NCI-H2196 treated with DMSO at 0.1 percent for 48 hours (cell line): Measurements from ENCODE around the gene DTD2.
A peak's percentile ranks its signal among the peaks of the same experiment; 100 is the strongest.
"Not testable (repeated sequence)": the region's sequence is repeated elsewhere in the genome, so short reads cannot be mapped to it uniquely, and the experiment has no call there.

Experiments used
- DNase-seq: peaks from one replicate; lab custom pipeline; 2025; ENCODE audit not compliant: unreplicated experiment; lab: John Stamatoyannopoulos, UW

The DTD2 gene

DNA sequence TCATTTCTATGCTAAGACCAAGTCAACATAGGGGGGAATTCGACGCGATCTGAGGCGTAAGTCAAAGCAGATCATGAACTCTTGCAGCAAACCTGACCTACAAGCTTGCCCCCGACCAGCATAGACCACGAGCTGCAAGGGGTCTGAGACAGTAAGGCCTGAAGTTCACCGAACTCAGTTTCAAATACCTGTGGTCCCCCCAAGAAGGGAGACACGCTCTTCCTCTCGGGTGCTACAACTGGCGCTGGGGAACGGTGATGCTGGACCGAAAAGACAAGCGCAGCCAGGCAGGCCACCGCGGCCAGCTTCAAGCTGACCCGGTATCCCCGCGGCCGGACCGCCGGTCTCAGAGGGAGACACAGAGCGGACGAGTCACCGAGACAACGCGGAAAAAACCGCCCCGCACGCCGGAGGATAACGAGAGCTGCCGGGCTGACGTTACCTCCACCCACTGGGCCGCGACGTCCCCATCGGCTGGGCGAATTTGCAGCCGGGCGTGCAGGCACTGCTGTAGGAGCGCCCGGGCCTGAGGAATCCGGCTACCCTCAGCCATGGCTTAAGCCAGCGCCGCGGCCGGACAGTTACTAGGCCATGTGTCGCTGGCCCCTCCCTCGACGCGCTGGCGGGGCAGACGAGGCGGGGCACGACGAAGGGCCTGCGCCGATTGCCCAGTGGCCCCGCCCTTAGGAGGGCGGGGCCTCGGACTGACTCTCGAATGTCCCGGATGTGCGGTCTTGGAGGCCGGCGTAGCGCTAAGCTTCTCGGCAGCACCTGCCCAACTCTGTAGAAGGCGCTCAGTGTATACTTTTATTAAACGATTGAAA lies at the start of gene DTD2:
TSS of gene DTD2 (minus strand) at position 666 of the 824 bp plus-strand sequence. CDS start at position 553, 113 bp downstream.
- DNase-seq, result peak; percentile 94

DNA sequence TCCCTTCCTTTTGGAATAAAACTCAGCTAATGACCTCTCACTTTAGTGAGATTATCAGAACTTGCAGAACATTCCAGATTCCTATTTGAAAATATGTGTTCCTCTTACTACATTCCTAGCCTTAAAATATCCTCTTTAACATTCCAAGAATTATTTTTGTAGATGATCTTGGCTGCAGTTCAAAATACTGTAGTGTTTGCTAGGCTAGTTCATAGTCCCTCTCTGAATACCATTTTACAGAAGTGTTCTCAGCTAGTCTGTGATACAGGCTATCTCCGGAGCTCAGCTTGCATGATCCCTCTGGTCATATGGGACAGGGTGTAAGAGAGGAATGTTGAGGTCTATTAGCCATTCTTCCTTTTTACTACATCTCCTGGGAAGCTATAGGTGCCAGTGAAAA lies 48.1 kb upstream of the DTD2 start:
- DNase-seq, result no peak

DNA sequence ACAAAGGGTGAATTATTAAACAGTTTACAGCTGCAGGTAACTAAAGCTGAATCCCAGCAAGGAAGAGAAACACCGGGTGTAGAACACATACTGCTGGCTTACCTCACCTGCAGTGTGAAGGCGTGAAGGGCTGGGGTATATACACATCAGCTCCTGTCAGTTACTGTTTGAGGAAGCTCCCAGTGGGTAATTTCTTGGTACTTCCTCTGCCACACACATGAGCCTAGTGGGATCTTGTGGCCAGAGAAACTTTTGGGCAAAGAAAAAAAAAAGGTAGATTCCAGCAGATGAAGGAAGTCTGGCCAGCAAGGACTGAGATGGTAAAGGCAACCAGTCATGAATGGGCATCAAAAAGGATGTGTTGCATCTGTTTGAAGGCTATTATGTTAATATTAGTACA lies 44.6 kb upstream of the DTD2 start:
- DNase-seq, result no peak

DNA sequence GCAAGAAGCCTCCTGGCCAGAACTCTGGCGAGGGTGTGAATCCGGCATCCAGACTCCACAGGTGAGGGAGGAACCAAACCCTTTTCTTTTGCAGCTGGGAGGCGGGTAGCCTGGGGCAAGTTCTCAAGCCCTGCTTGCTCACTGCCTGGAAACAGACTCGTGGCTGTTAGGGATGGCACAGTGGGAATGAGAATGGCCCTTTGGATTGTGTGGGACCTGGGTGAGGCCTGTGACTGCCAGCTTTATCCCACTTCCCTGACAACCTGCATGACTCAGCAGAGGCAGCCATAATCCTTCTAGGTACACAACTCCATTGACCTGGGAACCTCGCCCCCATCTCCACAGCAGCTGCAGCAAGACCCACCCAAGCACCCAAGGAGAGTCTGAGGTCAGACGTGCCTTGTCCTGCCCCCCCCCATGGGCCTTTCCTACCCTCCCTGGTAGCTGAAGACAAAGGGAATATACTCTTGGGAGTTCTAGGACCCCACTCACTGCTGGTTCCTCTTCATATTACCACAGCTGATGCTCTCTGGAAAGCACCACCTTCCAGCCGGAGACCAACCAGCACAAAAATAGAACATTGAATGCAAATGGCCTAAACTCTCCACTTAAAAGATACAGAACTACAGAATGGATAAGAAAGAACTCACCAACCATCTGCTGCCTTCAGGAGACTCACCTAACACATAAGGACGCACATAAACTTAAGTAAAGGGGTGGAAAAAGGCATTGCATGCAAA lies 35.6 kb upstream of the DTD2 start:
- DNase-seq, result no peak

DNA sequence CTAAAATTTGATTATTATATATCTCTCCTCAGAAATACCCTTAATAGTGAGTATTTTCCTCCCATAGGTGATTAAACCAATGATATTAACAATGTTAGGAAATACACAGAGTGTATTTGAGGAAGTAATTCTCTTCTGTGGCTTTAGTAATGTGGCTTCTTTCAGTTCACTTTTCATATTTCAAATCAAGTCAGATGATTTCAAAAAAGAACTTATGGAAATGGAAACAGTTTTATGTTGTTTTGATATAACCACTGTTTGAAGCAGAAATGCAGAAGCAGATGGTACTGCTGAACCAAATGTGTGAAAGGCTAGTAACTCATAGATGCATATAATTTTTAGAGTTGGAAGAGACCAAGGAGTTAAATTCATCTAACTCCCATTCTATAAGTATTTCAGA lies 32.4 kb upstream of the DTD2 start:
- no peak for DNase-seq

DNA sequence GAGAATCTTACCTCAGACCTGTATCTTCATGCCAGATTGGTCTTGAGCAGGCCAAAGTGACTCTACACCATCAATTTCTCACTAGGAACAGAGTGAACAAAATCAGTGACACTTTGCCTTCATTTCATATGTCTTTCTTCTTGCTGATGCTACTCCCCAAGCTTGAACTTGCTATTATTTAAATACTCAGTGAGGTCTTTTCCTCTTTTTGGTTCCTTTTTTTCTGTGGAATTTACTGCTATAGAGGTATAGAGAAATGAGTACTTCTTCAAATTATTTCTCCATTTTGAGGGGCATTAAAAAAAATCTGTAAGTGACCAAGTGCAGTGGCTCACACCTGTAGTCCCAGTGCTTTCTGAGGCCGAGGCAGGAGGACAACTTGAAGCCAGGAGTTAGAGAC lies 30.6 kb upstream of the DTD2 start, which contains the start of gene GPR33:
TSS of gene GPR33 (minus strand) at position 154 of the 400 bp plus-strand sequence. CDS start 4,074 bp downstream, outside the sequence.
- no peak for DNase-seq

DNA sequence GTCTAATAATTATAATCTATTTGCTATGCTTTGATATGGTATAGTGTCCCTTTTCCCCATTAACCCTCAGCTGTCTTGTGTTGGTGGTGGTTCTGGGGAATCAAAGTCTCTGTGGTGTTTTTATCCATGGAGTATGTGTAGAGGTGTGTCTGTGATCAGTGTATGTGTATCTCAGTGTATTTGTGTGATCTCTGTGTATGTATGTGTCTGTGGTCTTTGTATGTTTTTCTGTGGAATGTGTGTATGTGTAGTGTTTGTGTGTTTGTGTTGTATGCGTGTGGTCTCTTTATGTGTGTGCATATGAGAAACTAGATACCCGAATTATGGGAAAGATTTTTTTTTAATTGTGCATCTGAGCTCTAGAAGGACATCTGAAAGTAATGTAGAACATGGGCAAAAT lies 29.5 kb upstream of the DTD2 start:
- DNase-seq, result no peak

DNA sequence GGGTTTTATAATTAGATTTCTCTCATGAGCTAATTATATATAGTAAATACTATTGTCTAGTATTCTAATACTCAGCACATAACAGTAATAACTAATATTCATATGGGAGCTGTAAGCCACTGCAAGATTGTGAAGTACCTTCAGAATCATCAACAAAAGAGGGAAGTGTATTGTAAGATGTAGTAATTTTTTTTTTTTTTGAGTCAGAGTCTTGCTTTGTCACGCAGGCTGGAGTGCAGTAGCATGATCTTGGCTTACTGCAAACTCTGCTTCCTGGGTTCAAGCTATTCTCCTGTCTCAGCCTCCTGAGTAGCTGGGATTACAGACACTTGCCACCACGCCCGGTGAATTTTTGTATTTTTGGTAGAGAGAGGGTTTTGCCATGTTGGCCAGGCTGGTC lies 27.4 kb upstream of the DTD2 start:
- DNase-seq, result no peak

DNA sequence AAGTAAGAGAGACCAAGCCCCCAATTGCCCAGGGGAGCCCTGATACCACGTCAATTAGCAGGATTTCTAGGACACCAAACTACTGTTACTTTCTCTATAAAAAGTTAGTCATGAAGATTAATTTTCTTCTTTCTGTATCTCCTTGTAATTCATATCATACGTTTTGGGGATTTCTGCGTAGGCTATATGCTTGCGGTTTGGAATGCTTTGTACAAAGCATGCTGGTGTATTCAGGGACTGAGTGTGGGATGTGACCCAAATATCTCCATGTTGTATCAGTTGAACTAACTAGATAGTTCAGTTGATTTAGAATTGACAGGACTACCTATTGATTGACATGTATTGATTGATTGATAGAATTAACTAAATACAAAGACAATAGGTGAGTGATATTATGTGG lies 22.9 kb upstream of the DTD2 start:
- DNase-seq, result no peak

DNA sequence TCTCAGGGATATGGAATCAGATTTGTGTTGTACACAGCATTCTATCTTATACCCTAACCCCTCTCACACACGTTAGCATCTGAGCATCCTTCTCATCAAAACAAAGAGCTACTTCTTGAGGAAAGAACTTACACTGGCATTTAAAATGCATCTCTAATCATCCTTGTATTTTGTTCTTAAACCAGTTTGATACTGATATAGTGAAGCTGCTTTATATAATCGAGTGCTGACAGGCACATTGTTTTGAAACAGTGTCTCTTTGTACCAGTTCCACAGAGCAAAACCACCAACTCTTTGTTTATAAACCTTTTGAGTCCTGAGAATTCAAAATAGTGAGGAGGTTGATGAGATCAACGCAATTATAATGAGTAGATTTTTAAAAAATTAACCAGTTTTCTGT lies 21.7 kb upstream of the DTD2 start:
- DNase-seq, result no peak

DNA sequence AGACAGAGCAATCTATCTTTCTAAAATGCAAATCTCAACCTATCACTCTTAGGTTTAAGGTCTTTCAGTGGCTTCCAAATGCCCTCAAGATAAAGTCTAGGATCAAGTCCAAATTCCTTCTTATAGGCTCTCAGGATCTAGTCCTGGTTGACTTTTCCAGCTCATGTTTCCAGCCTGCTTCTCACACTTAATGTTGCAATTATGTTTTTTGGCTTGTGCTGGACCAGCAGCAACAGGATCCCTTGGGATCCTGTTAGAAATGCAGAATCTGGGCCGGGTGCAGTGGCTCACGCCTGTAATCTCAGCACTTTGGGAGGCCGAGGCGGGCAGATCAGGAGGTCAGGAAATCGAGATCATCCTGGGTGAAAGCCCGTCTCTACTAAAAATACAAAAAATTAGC lies 19.9 kb upstream of the DTD2 start:
- no peak for DNase-seq

DNA sequence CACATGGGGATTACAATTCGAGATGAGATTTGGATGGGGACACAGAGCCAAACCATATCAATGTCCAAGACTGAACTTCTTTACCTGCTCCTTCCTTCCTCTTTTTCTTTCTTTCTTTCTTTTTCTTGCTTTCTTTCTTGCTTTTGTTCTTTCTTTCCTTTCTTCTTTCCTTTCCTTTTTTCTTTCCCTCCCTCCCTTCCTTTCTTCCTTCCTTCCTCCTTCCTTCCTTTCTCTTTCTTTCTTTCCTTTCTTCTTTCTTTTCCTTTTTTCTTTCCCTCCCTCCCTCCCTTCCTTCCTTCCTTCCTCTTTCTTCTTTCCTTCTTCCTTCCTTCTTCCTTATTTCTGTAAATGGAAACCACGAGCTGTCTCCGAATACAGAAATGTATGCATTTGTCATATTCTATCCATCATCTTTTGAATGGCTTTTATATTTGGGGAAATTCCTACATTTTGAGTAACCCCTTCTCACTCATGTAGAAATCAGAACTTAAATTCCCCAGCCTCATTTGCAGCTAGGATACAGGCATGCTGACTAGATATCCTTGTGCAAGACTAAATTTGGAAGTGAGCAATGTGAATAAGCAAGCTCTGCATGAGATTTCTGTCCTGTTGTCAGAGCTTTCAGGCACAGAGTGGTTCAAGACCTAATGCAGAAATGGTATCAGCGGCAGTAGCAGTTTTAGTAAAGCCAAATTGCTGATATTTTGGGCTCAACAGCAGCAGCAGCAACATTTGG lies 19.0 kb upstream of the DTD2 start:
- no peak for DNase-seq

DNA sequence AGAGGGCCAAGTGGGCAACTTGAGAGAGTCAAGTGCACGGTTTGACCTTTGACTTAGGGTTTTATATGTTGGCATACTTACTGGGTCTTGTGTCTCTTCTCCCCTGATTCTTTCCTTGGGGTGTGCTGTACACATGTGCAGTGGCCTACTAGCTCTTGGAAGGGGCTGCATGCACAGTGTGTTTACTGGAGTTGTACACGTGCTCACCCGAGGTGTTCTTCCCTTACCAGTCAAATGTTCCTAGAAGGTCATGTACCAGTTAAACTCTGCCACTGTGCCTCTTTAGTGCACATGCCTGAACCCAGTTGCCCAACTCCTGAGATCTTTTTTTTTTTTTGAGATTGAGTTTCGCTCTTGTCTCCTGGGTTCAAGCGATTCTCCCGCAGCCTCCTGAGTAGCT lies 9.2 kb upstream of the DTD2 start:
- no peak for DNase-seq

DNA sequence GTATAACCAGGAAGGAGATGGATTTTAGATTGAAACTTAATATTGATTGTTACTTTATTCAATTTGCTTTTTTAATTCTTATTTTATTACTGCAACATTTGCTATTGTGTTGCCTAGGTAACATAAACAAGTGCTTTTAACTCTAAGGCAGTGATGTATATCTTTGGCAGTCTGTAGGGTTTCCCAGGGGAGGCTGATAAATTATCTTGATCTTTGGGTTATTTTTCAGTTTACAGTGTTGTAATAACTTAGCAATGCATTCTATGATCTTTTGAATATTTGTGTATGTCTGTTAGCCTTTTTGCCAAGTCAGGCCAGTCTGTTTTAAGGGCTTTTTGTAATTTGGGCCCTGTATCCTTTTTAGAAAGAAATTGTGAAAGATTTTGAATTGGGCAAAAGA lies 7.8 kb upstream of the DTD2 start:
- DNase-seq, result no peak

DNA sequence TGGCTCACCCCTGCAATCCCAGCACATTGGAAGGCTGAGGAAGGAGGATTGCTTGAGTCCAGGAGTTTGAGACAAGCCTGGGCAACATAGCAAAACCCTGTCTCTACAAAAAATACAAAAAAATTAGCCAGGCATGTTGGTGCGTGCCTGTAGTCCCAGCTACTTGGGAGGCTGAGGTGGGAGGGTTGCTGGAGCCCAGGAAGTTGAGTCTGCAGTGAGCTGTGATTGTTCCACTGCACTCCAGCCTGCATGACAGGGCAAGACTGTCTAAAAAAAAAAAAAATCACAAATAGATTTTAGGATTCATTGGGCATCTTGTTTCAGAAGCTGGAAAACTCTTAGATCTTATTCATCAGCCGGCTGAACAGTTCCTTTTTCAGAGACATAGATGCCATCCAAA lies 5.1 kb upstream of the DTD2 start:
- DNase-seq, result not testable (repeated sequence)

DNA sequence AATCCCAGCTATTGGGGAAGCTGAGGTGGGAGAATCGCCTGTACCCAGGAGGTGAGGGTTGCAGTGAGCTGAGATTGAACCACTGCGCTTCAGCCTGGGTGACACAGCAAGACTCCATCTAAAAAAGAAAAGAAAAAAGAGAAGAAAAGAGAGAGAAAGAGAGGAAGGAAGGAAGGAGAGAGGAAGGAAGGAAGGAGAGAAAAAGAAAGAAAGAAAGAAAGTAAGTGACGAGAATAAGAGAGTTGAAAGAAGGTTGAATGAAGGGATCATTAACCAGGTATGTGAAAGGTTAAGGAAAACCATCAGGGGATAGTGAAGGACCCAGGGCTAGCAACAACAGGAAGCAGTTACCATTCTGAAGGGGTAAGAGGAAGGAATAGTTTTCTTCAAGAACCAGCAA lies 4.2 kb upstream of the DTD2 start:
- no peak for DNase-seq

DNA sequence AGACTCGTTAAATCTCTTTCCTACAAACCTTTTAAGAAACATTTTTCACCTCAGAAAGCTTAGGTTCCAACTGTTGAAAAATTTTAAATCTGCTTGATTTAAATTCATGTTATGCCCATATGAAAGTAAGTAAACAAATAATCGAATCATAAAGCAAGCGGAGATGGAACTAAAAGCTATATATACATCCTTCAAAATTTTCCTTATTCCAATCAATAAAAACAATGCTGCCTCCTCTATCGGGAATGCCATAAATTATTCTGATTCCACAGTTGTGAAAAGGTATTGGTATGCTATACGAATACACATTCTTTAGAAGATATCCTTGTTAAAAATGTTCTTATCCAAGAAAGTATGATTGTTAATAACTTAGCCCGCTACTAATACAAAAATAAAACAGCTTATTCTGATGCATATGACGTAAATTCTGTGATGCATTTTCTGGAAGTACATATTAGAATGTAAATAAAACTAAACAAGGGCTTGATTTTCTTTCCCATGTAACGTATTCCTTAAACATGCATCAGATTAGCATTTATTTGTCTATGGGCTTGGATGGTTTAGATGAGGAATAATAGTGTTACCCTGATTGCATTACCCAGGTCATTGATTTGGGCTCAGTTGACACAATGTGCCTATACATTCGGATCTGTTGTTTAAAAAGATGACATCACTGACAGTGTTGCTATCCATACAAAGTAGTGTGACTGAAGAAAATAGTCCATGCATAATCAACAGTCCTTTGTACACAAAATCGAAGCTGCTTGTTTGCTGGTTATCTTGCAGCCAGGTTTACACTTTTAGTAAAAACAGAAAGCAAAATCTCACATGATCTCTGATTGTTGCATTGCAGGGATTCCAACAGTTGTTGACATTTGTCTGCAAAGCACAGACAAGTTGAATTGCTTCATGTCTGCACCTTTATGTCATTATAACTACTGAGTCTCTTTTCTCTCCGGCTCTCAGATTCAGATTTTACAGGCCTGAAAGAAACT lies 656 bp upstream of the DTD2 start:
- DNase-seq, result no peak

DNA sequence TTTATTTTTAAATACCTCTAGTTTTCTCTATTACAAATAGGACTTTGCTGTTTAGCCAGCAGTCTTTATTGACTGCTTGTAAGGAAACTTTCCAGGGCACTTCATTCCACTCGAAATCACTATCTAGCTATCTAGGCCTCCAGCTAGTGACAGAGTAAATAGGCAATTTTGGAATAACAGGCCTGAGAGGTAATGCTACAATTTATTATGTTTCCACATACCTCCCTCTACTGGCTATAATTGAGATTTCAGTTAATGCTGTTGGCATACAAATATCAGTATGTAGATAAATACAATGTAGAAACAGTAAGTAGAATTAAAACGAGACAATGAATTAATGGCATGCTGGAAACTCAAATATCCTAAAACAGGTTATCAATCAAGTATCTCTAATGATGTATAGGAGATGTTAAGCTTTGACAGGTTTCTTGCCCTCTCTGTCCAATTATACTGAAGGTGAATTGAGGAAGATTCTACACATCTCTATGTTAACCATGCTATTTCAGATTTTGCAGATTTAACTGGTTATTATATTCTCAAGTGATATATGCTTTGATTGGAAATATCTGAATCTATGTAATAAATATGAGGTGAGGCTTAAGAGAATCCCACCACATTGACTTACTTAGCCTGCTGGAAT lies 7.2 kb downstream of the DTD2 start:
- peak; percentile 27 for DNase-seq

DNA sequence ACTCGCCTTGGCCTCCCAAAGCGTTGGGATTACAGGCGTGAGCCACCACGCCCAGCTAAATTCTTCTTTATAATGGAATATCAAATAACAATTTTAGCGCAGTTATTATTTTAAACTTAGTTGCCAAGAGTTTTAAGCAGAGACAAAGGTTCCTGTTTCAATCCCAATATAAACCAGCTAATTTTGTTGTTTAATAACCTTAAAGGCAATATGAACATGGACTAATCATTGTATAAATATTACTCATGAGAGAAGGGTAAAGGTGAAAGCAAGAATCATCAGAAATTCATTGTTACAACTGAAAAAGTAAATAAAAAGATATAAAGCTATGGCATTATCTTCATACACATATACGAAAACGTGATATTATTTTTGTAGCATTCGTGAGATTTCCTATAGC lies 8.2 kb downstream of the DTD2 start:
- DNase-seq, result no peak

DNA sequence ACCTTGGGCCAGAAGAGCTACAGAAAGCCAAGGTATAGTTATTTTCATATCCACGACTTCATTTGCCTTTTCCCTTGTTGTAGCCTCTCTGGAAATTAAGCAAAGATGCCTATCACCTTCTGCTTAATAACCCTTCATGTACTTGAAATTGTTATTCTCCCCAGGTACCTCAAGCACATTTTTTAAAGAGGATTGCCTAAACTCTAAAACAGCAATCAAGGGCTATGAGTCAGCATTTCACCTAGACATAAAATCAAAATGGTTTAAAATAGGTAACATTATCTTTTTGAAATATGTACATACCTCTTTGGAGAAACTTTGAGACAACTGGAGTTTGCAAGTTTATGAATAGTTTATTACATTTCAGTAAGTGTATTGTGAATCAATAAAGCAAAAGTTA lies 11.6 kb downstream of the DTD2 start:
- DNase-seq, result no peak
